K562 (cell line): ENCODE measurements around the gene TIGD7. TPM values are rescaled to one million over a fixed set of nuclear protein-coding genes. Genes with fewer than 3 reads are reported as not detected.

Experiments used
- CREB5 ChIP-seq: fragments of 250-450 bp; sonication (Bioruptor Pico); IDR thresholded peaks from 2 replicates; pipeline ENCODE4 v1.5.0; 2020; ENCODE audit warnings: mild to moderate bottlenecking
- GABPB1 ChIP-seq: sonication (generic); formaldehyde crosslinking; IDR thresholded peaks from 2 replicates; pipeline ENCODE4 v1.8.0; 2022; ENCODE audit warnings: mild to moderate bottlenecking, missing genetic modification reagents
- KDM1A ChIP-seq, 2 experiments: fragments of 450-650 bp; IDR thresholded peaks; 2 replicates each; pipeline ENCODE4 v1.6.1; 2016; ENCODE audit warnings: mild to moderate bottlenecking in 2 of 2
- L3MBTL2 ChIP-seq: fragments of 450-650 bp; IDR thresholded peaks from 2 replicates; pipeline ENCODE4 v1.6.1; 2016; ENCODE audit warnings: mild to moderate bottlenecking, moderate library complexity
- MYNN ChIP-seq, 2 experiments: sonication (generic); formaldehyde crosslinking in 1 of 2; IDR thresholded peaks; 2 replicates each; pipeline versions ENCODE4 v1.5.0 to v1.6.1; 2016 to 2020; ENCODE audit warnings: antibody characterized with exemption in 1 of 2, missing genetic modification reagents in 1 of 2
- NFE2 ChIP-seq: IDR thresholded peaks from 2 replicates; pipeline ENCODE4 v1.6.1; 2014; ENCODE audit warnings: antibody characterized with exemption, low read depth
- NKRF ChIP-seq: fragments of 450-650 bp; IDR thresholded peaks from 2 replicates; pipeline ENCODE4 v1.6.1; 2016; ENCODE audit warnings: borderline replicate concordance
- NR2C1 ChIP-seq, 2 experiments: fragments of 450-650 bp; IDR thresholded peaks; 2 replicates each; pipeline ENCODE4 v1.6.1; 2017; ENCODE audit warnings: mild to moderate bottlenecking in 2 of 2, antibody characterized with exemption in 1 of 2, inconsistent platforms in 1 of 2, missing compliant biosample characterization in 1 of 2, missing genetic modification characterization in 1 of 2
- PTRF ChIP-seq: fragments of 450-650 bp; IDR thresholded peaks from 2 replicates; pipeline ENCODE4 v1.6.1; 2016; ENCODE audit warnings: mild to moderate bottlenecking, missing genetic modification characterization, missing compliant biosample characterization
- ZEB2 ChIP-seq: fragments of 450-650 bp; IDR thresholded peaks from 2 replicates; pipeline ENCODE4 v1.6.1; 2016
- ZNF318 ChIP-seq, 2 experiments: fragments of 450-650 bp; IDR thresholded peaks; 2 replicates each; pipeline ENCODE4 v1.6.1; 2016; ENCODE audit warnings: mild to moderate bottlenecking in 2 of 2, borderline replicate concordance in 1 of 2, low read depth in 1 of 2, moderate library complexity in 1 of 2
- polyA plus RNA-seq, 8 experiments: library from polyadenylated mRNA; depleted of rRNA in 4 of 8; stranded (reverse) in 5 of 8; unstranded in 3 of 8; fragments of >200 nt; fragmentation: Nextera tagmentation in 2 of 8; fragmentation: Illumina TruSeq in 1 of 8; extraction: Ambion mirVana in 2 of 8; extraction: Trizol in 1 of 8; gene quantifications; 2 replicates each; pipeline versions ENCODE4 v1.2.1 to v1.2.3, GENCODE V29; 2011 to 2014; ENCODE audit warnings: inconsistent platforms in 1 of 8, missing spikeins in 1 of 8
- total RNA-seq, 7 experiments: library from RNA; depleted of rRNA in 6 of 7; stranded (reverse); fragments of >200 nt in 6 of 7; fragmentation: Illumina TruSeq in 2 of 7; extraction: Trizol in 2 of 7; gene quantifications; 2 replicates each; pipeline versions ENCODE4 v1.2.1 to v1.2.3, GENCODE V29; 2011 to 2021; ENCODE audit warnings: low replicate concordance in 1 of 7
- TF ChIP-seq, protein P1 (sequence below), 2 experiments: fragments of 450-650 bp; conservative IDR thresholded peaks; 2 replicates each; pipeline ENCODE4 v1.6.1; 2017; ENCODE audit warnings: mild to moderate bottlenecking in 2 of 2, moderate library complexity in 2 of 2

The TIGD7 gene
- total and polyA plus RNA-seq, 9 of the 15 experiments (the other 6 are each of a cell fraction or from before 2014, with no cell fraction given), result 0.84 to 10.7 (median 6.7) TPM

- TF ChIP-seq ZNF318 (IDR thresholded peaks at IDR 0.05; ENCODE audit: borderline replicate concordance in 1 of 2, low read depth in 1 of 2), result peak; percentile 42 to 80; a peak in 1 of 4 replicates
- TF ChIP-seq KDM1A (IDR thresholded peaks at IDR 0.05), result peak; percentile 99
- no peak for TF ChIP-seq NKRF
- TF ChIP-seq MYNN (IDR thresholded peaks at IDR 0.05), result peak; percentile 52; the same call in 1 of the 2 replicates
- no peak for TF ChIP-seq MYNN (CRISPR knock-in tag; IDR thresholded peaks at IDR 0.05)
- peak; percentile 50; the same call in 1 of the 2 replicates for TF ChIP-seq NR2C1 (IDR thresholded peaks at IDR 0.05)
- peak; percentile 55; the same call in 1 of the 2 replicates for TF ChIP-seq NR2C1 (tag; IDR thresholded peaks at IDR 0.05)
- TF ChIP-seq CREB5 (CRISPR knock-in tag), result no peak
- TF ChIP-seq, protein P1, sequence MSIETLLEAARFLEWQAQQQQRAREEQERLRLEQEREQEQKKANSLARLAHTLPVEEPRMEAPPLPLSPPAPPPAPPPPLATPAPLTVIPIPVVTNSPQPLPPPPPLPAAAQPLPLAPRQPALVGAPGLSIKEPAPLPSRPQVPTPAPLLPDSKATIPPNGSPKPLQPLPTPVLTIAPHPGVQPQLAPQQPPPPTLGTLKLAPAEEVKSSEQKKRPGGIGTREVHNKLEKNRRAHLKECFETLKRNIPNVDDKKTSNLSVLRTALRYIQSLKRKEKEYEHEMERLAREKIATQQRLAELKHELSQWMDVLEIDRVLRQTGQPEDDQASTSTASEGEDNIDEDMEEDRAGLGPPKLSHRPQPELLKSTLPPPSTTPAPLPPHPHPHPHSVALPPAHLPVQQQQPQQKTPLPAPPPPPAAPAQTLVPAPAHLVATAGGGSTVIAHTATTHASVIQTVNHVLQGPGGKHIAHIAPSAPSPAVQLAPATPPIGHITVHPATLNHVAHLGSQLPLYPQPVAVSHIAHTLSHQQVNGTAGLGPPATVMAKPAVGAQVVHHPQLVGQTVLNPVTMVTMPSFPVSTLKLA (conservative IDR thresholded peaks at IDR 0.05), result peak in 1 of 2 experiments; percentile 55; a peak in 2 of 4 replicates
- TF ChIP-seq NFE2, result peak; percentile 28; the same call in 1 of the 2 replicates
- TF ChIP-seq GABPB1 (CRISPR knock-in tag), result 0 out of 2 replicates have a peak, but pooled peaks have one; percentile 23
- TF ChIP-seq L3MBTL2, result peak; percentile 53; the same call in 1 of the 2 replicates
- peak; percentile 95 for TF ChIP-seq ZEB2
- no peak for TF ChIP-seq PTRF (tag)
- TF ChIP-seq, all 486 proteins: peak for 112
Measured at GRCh38 chr16:3348547-3349167, 43.4 kb upstream of the TIGD7 start (continued).
